Right lobe of liver (tissue), 6 donors: ENCODE measurements around the gene C9orf152. TPM values are rescaled to one million over a fixed set of nuclear protein-coding genes. Genes with fewer than 3 reads are reported as not detected.
A peak's percentile ranks its signal among the peaks of the same experiment; 100 is the strongest.
"Not testable (repeated sequence)": the region's sequence is repeated elsewhere in the genome, so short reads cannot be mapped to it uniquely, and the experiment has no call there.

Experiments
- ATAC-seq, 4 donors: fragments of 200-7000 bp; cut with Tn5 transposase; one replicate each; pipeline ENCODE4 v1.9.1; 2020; ENCODE audit warnings: mild to moderate bottlenecking in 4 of 4, moderate library complexity in 4 of 4
- DNase-seq, 3 donors: peaks; one replicate each; pipeline ENCODE4 v3.0.0-alpha.2; 2020
- H3K27ac ChIP-seq, 3 donors: fragments of 200-600 bp; one replicate each; pipeline ENCODE4 v1.8.0; 2022
- H3K27me3 ChIP-seq, 2 donors: fragments of 200-600 bp; one replicate each; pipeline ENCODE4 v1.8.0; 2022
- H3K36me3 ChIP-seq, 4 donors: fragments of 200-600 bp; sonication (generic) in 1 of 4; one replicate each; pipeline versions ENCODE4 v1.5.1 to v1.8.0; 2017 to 2022; ENCODE audit warnings: control low read depth in 1 of 4
- H3K4me1 ChIP-seq, 4 donors: fragments of 200-600 bp; sonication (generic) in 1 of 4; one replicate each; pipeline versions ENCODE4 v1.5.1 to v1.8.0; 2017 to 2022; ENCODE audit warnings: control low read depth in 1 of 4
- H3K4me3 ChIP-seq, 3 donors: fragments of 200-600 bp; one replicate each; pipeline ENCODE4 v1.8.0; 2022
- H3K9me3 ChIP-seq, 4 donors: fragments of 200-600 bp; sonication (generic) in 1 of 4; one replicate each; pipeline versions ENCODE4 v1.5.1 to v1.8.0; 2017 to 2022; ENCODE audit warnings: control low read depth in 1 of 4
- POLR2A ChIP-seq: fragments of 450-650 bp; IDR thresholded peaks from one replicate; pipeline ENCODE4 v1.6.1; 2017; ENCODE audit warnings: antibody characterized with exemption, mild to moderate bottlenecking
- WGBS: methylation state at CpG from one replicate; pipeline ENCODE4 v1.1.6; 2018; ENCODE audit warnings: low coverage, low lambda C conversion rate; ENCODE audit not compliant: insufficient coverage; ENCODE audit errors: missing lambda C conversion rate; 5-methylcytosine and 5-hydroxymethylcytosine counted together
- intact Hi-C, 2 donors: fragments of 100-400 bp; cut with DNase I; formaldehyde crosslinking; loops; one replicate each; pipeline versions ENCODE4 v1.11.2 to v1.14.1; 2022
- total RNA-seq, 6 experiments: library from RNA; depleted of rRNA in 2 of 6; stranded (reverse); fragments of >200 nt in 2 of 6; fragmentation: NEBNext Ultra II Directional in 3 of 6; extraction: Animal tissue kit (Norgen Biotek cat#: 25700) in 3 of 6; gene quantifications; one replicate each; pipeline versions ENCODE4 v1.1.0 to v1.2.4, GENCODE V29; 2016 to 2023
- TF ChIP-seq, protein P1 (sequence below), 4 donors: fragments of 200-600 bp in 3 of 4; fragments of 450-650 bp in 1 of 4; IDR thresholded peaks; one replicate each; pipeline versions ENCODE4 v1.5.1 to v1.8.0; 2016 to 2022; ENCODE audit warnings: antibody characterized with exemption in 4 of 4, mild to moderate bottlenecking in 2 of 4
- donor health status: DM: no; HTN: yes; CAD: no.
- donor health status: DM: no; HTN: no; CAD: no.
- donor health status: DM: no; HTN: no; CAD: no.
- donor health status: DM: no; HTN: yes; CAD: no.
- donor health status: DM: no; HTN: yes; CAD: no.

Gene C9orf152
- total RNA-seq, 6 experiments from 2014 or later, result 0.06 to 3.5 (median 0.74) TPM; not detected in 2

DNA sequence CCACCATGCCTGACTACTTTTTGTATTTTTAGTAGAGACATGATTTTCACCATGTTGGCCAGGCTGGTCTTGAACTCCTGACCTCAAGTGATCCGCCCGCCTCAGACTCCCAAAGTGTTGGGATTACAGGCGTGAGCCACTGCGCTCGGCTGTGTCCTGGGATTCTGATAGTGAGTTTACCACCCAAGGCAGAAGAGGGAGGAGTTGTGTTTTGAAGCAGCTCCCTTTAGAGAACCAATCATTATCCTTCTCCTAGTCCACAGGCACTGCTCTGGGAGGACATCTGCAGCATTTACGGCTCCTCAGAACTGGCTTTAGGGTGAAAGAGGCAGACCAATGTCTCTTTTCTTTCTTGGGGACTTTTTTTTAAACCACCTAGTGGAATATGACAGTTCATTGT is 5.7 kb downstream of the C9orf152 start:
- H3K36me3 ChIP-seq, result no peaks in the 10 kb centered on the region
- no peaks in the 10 kb centered on the region for H3K9me3 ChIP-seq
- no peak for ATAC-seq
- H3K27me3 ChIP-seq, result no peaks in the 10 kb centered on the region
- H3K27ac ChIP-seq, result no peak overlapping the region
- whole genome bisulfite sequencing, result 94% methylated on average over 4 of the region's 6 CpGs
- TF ChIP-seq, protein P1, sequence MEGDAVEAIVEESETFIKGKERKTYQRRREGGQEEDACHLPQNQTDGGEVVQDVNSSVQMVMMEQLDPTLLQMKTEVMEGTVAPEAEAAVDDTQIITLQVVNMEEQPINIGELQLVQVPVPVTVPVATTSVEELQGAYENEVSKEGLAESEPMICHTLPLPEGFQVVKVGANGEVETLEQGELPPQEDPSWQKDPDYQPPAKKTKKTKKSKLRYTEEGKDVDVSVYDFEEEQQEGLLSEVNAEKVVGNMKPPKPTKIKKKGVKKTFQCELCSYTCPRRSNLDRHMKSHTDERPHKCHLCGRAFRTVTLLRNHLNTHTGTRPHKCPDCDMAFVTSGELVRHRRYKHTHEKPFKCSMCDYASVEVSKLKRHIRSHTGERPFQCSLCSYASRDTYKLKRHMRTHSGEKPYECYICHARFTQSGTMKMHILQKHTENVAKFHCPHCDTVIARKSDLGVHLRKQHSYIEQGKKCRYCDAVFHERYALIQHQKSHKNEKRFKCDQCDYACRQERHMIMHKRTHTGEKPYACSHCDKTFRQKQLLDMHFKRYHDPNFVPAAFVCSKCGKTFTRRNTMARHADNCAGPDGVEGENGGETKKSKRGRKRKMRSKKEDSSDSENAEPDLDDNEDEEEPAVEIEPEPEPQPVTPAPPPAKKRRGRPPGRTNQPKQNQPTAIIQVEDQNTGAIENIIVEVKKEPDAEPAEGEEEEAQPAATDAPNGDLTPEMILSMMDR (IDR thresholded peaks at IDR 0.05), result no peak
- TF ChIP-seq POLR2A, result no peak
- DNase-seq, result no peak
- H3K4me1 ChIP-seq, result peaks cover 0 to 44% (median 6%) of the 10 kb centered on the region in 4 donors
- no peak overlapping the region for H3K4me3 ChIP-seq
- intact Hi-C loops, result no loop called here

DNA sequence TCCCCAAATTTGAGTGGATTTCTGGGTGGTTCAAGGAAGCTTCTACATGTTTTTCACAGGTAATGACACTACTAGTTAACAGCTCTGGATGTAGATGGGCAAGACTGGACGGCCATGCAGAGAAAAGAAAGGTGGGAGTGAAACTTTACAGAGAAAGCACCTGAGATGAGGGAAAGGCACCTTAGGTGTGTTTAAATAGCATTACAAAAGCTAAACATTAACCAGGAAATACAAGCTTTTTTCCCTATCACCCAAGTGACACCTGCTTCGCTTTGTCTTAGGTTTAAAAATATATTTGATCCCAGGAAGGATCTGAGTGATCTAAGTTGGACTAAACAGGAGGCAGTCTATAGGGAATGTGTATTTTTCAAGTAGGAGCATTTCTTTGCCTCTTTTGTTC is 8.3 kb downstream of the C9orf152 start:
- intact Hi-C loops, result no loop called here
- H3K27me3 ChIP-seq, result no peaks in the 10 kb centered on the region
- H3K36me3 ChIP-seq, result no peaks in the 10 kb centered on the region
- ATAC-seq, result peak in 1 of 4 donors; percentile 39
- H3K4me3 ChIP-seq, result no peak overlapping the region
- no peak overlapping the region for H3K27ac ChIP-seq
- no peak for DNase-seq
- WGBS, result 57% methylated on average over 2 of the region's 2 CpGs
- H3K9me3 ChIP-seq, result no peaks in the 10 kb centered on the region
- TF ChIP-seq, protein P1 (IDR thresholded peaks at IDR 0.05), result no peak
- TF ChIP-seq POLR2A, result no peak
- peaks cover 0 to 39% (median 7%) of the 10 kb centered on the region in 4 donors for H3K4me1 ChIP-seq

DNA sequence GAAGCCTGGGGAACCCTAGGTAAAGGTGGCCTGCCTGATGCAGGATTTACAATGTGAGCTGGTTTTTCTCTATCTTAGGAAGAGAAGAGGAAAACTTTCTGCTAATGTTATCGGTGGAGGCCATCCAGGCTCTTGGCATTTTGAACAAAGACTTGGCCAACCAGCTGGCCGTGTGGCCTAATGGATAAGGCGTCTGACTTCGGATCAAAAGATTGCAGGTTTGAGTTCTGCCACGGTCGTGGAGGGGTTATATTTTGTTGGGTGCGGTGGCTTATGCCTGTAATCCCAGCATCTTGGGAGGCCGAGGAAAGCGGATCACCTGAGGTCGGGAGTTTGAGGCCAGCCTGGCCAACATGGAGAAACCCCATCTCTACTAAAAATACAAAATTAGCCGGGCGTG is 9.6 kb downstream of the C9orf152 start:
- no peak for ATAC-seq
- intact Hi-C loops, result no loop called here
- no peak for TF ChIP-seq POLR2A
- TF ChIP-seq, protein P1 (IDR thresholded peaks at IDR 0.05), result no peak
- Histone ChIP-seq H3K4me3 (no peak overlapping the region), H3K9me3 (no peaks in the 10 kb centered on the region), H3K27ac (peak overlapping the region in 1 of 3 donors; percentile 81), H3K27me3 (no peaks in the 10 kb centered on the region), H3K36me3 (no peaks in the 10 kb centered on the region), H3K4me1 (peaks cover 0 to 49% (median 12%) of the 10 kb centered on the region in 4 donors)
- 81% methylated on average over 7 of the region's 12 CpGs for WGBS
- no peak for DNase-seq

DNA sequence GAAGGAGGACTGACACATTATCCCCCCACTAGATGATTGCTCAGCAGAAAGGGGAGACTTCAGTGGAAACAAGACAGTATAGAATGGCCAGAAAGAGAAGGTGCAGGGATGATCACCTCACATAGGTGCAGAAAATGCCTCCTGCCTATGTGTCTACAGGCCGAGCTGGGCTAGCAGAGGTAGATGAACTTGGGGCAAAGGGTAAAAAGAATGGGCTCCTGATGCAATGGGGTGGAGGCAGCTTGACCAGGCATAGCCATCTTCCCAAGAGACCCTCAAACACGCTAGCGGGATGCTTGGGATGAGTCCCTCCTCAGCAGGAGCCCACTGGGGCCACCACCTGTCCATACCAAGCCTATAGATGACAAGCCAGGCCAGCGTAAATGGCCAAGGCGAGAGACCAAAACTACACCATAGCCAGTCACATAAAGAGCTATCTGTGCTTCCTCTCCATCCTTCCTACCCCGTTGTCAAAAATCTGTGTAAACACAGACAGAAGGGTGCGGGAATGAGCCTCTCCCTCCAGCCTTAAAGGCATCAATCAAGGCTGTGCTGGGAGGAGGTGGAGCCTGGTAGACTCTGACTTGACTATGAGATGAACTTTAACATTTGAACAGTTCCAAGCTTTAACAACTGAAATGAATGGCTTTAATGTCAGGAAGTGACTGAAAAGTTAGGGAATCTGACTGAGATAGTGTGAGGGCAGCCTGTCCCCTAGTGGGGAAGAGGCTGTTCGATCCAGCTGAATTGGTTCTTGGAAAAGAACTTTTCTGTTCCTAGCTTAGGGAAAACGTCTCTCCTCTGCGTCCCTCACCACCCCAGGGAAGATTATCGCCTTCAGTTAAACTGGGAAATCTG is 10.4 kb downstream of the C9orf152 start:
- intact Hi-C loops, result no loop called here
- peak overlapping the region in 1 of 3 donors; percentile 81 for H3K27ac ChIP-seq
- ATAC-seq, result peak; percentile 63 to 80 (median 74)
- TF ChIP-seq POLR2A, result no peak
- TF ChIP-seq, protein P1 (IDR thresholded peaks at IDR 0.05), result peak; percentile 41 to 61 (median 56)
- H3K36me3 ChIP-seq, result no peaks in the 10 kb centered on the region
- DNase-seq, result peak in 1 of 3 donors; percentile 54
- no peak overlapping the region for H3K4me3 ChIP-seq
- H3K9me3 ChIP-seq, result no peaks in the 10 kb centered on the region
- WGBS, result 33% methylated on average over 7 of the region's 11 CpGs
- peaks cover 0 to 51% (median 13%) of the 10 kb centered on the region in 4 donors for H3K4me1 ChIP-seq
- H3K27me3 ChIP-seq, result no peaks in the 10 kb centered on the region

DNA sequence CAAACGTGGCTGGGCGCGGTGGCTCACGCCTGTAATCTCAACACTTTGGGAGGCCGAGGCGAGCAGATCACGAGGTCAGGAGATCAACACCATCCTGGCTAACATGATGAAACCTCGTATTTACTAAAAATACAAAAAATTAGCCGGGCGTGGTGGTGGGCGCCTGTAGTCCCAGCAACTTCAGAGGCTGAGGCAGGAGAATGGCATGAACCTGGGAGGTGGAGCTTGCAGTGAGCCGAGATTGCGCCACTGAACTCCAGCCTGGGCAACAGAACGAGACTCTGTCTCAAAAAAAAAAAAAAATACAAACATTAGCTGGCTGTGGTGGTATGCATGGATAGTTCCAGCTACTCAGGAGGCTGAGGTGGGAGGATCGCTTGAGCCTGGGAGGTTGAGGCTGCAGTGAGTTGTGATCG is 11.9 kb downstream of the C9orf152 start:
- H3K36me3 ChIP-seq, H3K27me3 ChIP-seq, H3K9me3 ChIP-seq, intact Hi-C loops, H3K4me3 ChIP-seq: not testable (repeated sequence)
- peak overlapping the region in 2 of 3 donors; percentile 43 to 81 for H3K27ac ChIP-seq
- peaks cover 0 to 58% (median 13%) of the 10 kb centered on the region in 4 donors for H3K4me1 ChIP-seq
- ATAC-seq, result peak; percentile 21 to 45 (median 35)
- whole genome bisulfite sequencing, result 61% methylated on average over 16 of the region's 16 CpGs
- peak in 2 of 3 donors; percentile 62 to 65 for DNase-seq
